GM12892 (cell line): Measurements from ENCODE around the gene TIMP3.

Source experiments
- DNase-seq: peaks from one replicate; pipeline ENCODE4 v3.0.0; 2011; ENCODE audit not compliant: insufficient read length
- FAIRE-seq: peaks from 2 replicates; lab custom pipeline; 2011; peaks lifted over from hg19 to GRCh38; lab: Jason Lieb, UNC
- POLR2A ChIP-seq: IDR thresholded peaks from 2 replicates; pipeline ENCODE4 v1.6.1; 2011; ENCODE audit warnings: low read depth, low read length, control low read depth
- POLR2AphosphoS5 ChIP-seq: IDR thresholded peaks from 2 replicates; pipeline ENCODE4 v1.6.1; 2011; ENCODE audit warnings: low read depth, low read length, control low read depth
- TAF1 ChIP-seq: IDR thresholded peaks from 2 replicates; pipeline ENCODE4 v1.6.1; 2011; ENCODE audit warnings: low read depth, mild to moderate bottlenecking, control low read depth, low read length, borderline replicate concordance

Gene TIMP3

DNA sequence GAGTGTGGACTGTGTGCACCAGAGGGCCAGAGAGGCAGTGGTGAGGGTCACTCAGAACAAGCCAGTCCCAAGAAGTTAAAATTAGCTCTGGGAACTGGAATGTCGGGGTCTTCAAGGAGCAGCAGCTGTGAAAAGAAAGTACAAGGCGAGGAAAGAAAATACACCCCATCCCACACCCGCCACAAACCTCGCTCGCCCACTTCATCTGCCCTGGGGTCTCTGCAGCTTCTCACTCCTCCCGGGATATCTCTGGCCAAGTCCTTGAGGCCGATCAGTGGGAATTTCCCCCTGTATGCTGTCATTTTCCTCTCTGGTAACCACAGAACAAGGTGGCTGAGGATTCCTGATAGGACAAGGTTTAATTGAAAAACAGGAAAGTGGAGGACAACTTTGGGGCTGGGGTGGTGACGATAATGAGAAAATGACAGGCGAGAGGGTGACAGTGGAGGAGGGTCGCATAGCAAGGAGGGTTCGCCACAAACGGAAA is 36.3 kb upstream of the TIMP3 start:
- DNase-seq (no peak), FAIRE-seq (no peak)
- TF ChIP-seq POLR2AphosphoS5, result no peak
- no peak for TF ChIP-seq POLR2A
- no peak for TF ChIP-seq TAF1

DNA sequence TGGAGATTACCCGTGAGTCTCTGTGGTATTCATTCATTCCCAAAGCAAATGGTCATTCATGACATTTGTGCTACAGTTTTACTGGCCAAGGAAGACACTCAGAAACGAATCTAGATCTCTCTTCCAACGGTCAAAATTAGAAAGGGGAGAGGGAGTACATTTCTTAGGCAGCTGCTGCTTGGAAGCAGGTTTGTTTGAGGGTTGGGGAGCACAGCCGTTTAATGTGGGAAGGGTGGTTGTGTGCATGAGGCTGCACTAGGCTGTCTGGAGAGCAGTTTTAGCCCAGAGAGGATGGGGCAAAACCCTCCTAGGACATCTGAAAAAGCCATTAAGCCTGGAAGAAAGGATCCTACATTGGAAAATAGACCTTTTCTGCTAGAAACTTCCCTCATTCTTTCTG is 29.7 kb upstream of the TIMP3 start:
- TF ChIP-seq POLR2A (no peak), TAF1 (no peak), POLR2AphosphoS5 (no peak)
- no peak for FAIRE-seq
- no peak for DNase-seq

- DNase-seq (no peak), FAIRE-seq (no peak)
- TF ChIP-seq POLR2AphosphoS5 (no peak), POLR2A (no peak), TAF1 (no peak)
Observed at GRCh38 chr22:32775957-32776356, 25.5 kb upstream of the TIMP3 start.

DNA sequence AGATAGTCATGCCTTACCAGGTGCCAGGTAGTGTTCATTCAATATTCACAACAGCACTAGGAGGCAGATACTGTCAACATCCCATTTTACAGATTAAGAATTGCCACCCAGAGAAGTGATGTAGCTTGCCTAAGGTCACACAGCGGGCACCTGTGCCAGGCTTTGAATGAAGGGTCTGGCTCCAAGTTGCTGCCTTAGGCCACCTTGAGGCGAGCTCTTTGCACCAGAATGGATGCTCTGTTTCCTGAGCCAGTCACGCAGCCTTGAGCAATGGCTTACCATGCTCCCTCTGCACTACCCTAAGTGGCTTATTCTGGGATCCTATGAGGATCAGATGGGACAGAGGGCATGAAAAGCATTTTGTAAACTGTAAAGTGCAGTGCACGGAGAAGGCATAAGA is 25.1 kb upstream of the TIMP3 start:
- DNase-seq (no peak), FAIRE-seq (no peak)
- no peak for TF ChIP-seq POLR2AphosphoS5
- TF ChIP-seq POLR2A, result no peak
- TF ChIP-seq TAF1, result no peak

DNA sequence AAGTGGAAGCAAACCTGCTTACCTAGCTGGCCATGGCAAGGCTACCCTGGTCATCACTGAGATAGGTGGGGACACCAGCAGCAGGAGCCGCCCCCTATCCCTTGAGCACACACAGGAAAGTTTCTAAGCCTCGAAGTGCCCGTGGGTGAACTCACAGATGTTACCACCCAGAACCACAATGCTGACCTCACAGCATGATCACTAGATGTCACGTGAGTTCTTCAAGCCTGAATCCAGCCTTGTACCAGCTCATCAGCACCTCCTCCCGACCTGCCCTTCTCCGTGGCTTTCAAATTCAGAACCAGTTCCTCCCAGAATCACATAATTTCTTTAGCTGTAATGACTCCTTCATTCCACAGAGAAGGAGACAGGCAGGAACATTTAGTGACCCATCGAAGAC is 24.7 kb upstream of the TIMP3 start:
- TF ChIP-seq POLR2AphosphoS5, result no peak
- TF ChIP-seq TAF1, result no peak
- no peak for TF ChIP-seq POLR2A
- FAIRE-seq (no peak), DNase-seq (no peak)

GRCh38 chr22:32777987-32778386 is 23.5 kb upstream of the TIMP3 start:
- no peak for TF ChIP-seq POLR2A
- no peak for FAIRE-seq
- DNase-seq, result no peak

- no peak for FAIRE-seq
- TF ChIP-seq POLR2A, result no peak
- TF ChIP-seq TAF1, result no peak
- TF ChIP-seq POLR2AphosphoS5, result no peak
- DNase-seq, result no peak
Observed at GRCh38 chr22:32780726-32781310, 20.7 kb upstream of the TIMP3 start.

GRCh38 chr22:32781695-32782094 is 19.8 kb upstream of the TIMP3 start:
- no peak for TF ChIP-seq POLR2A
- no peak for TF ChIP-seq TAF1
- TF ChIP-seq POLR2AphosphoS5, result no peak
- FAIRE-seq (no peak), DNase-seq (no peak)

DNA sequence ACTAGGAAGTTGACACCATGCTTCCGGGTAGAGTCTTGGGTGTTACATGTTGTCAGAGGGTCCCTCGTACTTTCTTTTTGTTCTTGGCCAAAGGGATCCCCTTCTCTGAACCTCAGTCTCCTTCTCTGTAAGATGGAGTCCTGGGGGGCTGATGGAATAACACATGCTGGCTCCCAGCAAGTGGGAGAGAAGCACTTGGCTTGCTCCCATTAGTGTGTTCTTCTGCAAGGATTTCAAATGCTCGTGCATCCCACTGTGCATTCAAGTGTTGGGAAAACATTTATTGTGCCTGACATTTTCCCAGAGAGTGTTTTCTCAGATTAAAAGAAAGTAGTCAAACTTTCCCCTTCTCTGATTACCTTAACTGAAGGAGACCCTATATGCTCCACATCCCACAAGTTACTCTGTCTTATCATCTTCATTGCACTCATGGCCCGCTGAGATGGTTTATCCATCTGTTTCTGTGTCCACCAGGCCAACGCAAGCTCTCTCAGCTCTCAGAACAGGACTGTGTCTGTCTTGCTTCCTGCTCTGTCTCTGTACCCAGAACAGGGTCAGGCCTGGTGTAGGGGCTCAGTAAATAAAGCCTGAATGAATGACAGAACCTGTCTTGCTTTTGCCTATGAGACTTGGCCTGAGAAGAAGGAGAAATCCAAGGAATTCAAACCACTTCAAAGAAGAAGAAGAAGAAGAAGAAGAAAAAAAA is 16.0 kb upstream of the TIMP3 start:
- DNase-seq, result no peak
- FAIRE-seq, result no peak
- TF ChIP-seq TAF1 (no peak), POLR2A (no peak), POLR2AphosphoS5 (no peak)

GRCh38 chr22:32786027-32786418 is 15.5 kb upstream of the TIMP3 start:
- TF ChIP-seq POLR2A (no peak), TAF1 (no peak), POLR2AphosphoS5 (no peak)
- DNase-seq (no peak), FAIRE-seq (no peak)

DNA sequence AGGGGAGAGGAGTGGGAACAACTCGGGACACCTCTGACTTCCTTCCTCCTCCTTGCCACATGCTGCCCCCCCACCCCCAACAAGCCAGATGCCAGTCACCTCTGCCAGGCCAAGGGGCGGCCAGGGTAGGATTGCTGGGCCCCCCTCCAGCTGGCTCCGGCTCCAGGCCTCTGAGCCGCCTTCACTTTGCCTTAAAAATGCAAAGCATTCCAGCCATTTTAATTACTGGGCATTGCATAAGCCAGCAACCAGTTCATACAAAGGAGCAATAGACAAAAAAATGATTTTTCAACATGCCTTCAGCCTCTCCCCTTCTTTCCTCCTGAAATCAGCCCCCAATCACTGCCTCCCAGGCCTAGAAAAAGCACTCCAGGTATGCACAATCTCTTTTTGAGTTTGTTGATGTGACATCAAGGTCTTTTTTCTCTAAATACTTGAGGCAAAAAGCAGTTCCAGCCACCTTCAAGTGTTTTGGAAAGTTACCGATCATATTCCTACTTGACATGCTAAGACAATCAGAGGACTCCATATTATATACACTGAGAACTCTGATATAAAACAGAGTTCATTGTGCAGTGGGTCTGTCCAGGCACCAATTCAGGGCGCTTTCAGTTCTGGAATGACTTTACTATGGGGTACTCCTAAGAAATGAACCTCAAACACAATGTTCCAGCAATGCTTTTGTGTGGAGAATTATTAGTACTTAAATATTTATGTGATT is 12.4 kb upstream of the TIMP3 start:
- TF ChIP-seq POLR2AphosphoS5, result no peak
- no peak for TF ChIP-seq TAF1
- no peak for TF ChIP-seq POLR2A
- no peak for FAIRE-seq
- no peak for DNase-seq
